ENCODE measurements around the gene VPS13C.

Gene VPS13C

DNA sequence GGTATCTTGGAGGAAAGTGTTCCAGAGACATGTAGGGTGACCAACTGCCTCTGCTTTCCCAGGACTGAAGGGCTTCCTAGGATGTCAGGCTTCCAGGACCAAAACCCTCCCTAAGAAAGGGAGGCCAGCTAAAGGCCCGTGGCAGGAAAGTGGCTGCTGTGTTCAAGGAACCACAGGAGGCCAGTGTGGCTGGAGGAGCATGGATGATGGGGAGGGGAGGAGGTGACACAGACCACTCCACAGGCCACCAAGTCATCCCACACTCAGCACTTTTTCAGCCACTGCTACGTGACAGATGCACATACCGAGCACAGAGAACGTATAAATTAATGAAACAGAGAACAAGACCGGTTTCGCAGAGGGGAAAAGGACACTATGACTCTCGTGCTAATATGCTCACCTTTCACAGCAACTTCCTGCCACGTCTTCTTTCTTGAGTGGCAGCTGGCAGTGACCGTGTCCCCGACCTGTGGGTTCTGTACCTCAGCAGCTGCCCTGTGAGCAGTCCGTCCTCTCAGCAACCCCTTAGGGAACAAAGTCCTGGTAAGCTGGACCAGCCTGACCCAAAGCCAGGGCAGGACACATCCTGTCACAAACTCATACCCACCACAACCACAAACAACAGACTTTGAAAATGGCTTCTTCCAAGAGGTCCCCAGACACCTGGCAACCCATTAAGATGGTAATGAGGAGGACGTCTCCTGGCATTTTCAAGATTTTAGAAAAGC, 244.7 kb downstream of the VPS13C start:
- no peak for DNase-seq (ENCODE audit: low read depth)

DNA sequence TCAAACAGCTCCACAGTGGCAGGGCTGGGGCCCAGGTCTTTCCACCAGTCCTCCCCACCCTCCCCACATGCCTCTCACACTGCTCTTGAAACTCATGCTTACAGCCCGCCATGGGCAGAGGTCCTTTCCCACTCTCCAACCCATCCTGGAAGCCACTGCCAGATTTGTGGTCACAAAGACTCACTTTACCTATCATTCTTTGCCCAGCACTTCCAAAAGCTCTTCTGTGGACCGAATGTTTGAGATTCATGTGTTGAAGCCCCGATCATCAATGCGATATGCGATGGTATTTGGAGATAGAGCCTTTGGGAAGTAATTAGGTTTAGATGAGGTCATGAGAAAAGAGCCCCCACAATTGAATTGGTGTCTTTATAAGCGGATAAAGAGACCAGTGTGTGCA, 247.8 kb downstream of the VPS13C start:
- DNase-seq (ENCODE audit: low read depth): no peak

DNA sequence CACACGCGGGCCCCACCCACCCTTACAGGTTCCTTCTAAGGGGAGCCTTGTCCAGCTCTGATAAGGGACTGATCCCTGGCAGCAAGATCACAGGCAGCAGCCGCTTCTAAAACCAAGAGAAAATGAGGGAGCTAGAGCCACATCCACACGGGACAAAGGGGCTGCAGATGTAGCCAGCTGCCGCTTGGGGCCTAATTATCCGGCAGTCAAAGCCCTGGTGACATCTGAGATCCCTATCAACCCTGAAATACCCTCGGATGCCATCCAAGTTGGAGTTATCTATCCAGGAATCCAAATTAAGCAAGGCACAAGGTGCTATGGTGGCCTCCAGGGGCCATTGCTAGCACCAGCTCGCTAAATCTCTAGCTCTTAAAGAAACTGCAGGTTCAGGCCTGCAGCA, 248.3 kb downstream of the VPS13C start:
- no peak for DNase-seq (ENCODE audit: low read depth)

DNA sequence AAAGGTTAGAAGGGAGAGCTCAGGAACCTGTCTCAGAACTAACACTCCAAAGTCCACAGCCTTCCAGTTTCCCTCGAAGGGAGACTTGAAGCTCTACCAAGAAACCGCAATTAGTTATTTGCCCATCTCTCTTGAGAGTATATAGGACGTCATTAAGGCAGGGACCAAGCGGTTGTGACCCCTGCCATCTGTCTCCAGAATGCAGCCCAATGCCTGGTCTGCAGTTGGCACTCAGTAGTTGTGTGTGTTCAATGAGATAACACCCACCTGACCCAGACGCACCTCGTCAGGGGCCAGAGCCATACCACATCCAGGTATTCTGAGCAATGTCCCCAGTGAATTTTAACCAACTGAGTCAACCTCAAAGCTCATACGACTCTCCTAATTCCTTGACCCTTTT, 251.0 kb downstream of the VPS13C start:
- DNase-seq (ENCODE audit: low read depth): no peak

DNA sequence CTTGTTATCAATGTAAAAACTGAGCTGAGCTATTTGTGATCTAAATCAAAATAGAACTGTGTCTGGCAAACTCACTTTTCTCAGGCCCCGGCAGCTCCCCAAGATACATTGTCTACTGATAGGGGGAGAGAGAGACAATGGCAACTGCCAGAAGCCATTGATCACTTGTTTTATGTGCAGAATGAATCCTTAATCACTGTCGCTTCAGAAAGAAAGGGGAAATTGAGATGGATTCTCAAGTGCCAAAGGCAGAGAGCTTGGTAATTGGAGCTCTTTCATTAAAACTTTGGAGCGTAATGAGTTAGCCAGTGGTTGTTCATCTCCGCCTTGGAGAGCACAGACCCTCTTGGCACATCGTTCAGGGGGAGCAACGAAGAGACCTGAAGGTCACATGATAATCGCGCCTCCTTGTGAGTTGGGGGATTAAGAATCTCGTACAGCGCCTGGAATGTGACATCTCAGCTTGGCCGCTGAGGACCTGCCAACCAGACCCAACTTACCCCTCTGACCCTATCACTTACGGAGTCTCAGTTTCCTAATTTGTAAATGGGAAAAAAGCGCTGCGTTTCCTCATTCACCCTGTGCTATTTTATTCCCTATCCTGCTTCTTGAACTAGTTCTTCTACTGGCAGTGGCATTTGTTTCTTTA, 252.8 kb downstream of the VPS13C start:
- DNase-seq (ENCODE audit: low read depth): no peak

Data from stimulated activated CD8-positive, alpha-beta memory T cell treated with anti-CD3 and anti-CD28 coated beads, Interleukin-4, amount 100 ng/mL, for 24 hours (primary cell).